NOMO-1 treated with dmso at 0.1 percent for 144 hours (cell line): Measurements from ENCODE around the gene TAS2R39.

Experiments used
- DNase-seq: peaks from one replicate; lab custom pipeline; 2025; ENCODE audit not compliant: unreplicated experiment; lab: John Stamatoyannopoulos, UW

TAS2R39 gene

DNA sequence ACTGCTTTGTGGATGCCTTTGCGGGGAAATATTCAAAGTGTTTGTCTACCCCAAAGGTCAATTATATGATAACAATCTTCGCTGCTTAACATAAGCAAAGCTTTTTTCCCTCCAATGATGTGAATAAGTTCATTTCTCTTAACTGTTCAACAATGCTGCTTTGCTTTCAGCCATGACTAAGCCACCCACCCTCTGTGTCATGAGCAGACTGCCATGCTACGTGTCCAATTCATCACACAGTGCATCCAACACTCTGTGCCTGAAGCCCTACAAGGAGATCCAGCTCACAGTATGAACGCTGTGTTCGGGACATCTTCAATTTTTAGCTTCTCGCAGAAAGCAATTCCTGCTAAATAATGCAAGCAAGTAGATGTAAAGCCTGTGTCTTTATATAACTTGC is 32.9 kb downstream of the TAS2R39 start:
- no peak for DNase-seq

DNA sequence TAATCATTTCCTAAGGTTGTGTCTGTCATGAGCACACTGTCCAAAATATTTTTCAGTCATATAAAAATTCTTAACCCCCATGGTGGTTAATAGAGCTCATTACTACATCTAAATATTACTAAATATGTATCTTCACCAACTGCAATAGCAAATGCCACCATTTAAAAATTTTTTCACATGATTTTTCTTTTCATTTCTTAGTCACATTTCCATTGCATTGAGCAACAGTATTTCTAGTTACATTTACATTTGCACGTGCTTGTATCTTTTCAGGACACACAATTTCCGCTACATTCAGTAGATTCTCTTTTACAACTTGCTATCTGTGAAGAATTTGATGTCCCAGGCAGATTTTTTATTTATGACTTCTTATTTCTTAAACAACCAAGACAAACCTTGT is 33.5 kb downstream of the TAS2R39 start:
- no peak for DNase-seq

DNA sequence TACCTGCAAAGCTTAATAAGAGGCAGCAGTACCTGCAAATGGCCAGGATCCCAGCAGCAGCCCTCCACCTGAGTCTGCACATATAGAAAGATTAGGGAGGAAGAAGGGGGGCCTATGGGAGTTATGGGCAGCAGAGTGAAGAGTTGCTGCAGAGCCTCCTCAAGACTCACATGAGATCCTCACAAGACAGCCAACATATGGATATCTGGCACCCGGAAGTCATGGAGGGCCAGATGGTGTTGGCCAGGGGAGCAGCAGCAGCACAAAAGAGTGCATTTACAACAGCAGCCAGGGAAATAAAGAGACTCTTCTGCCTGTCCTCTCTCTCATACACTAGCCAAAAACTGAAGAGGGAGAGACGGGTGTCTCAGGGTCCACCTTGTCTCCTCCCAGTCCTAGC is 34.6 kb downstream of the TAS2R39 start:
- DNase-seq = no peak

- no peak for DNase-seq
Measured at GRCh38 chr7:143221286-143221685, 38.1 kb downstream of the TAS2R39 start.

GRCh38 chr7:143221737-143222136 is 38.5 kb downstream of the TAS2R39 start, which contains the start of gene TAS2R40:
Gene TAS2R40, plus strand, starts transcription at chr7:143222037. Its CDS starts 42 bp downstream, at chr7:143222079.
- DNase-seq = no peak

GRCh38 chr7:143222782-143223181 is 39.6 kb downstream of the TAS2R39 start:
- peak; percentile 58 for DNase-seq

GRCh38 chr7:143223784-143224183 is 40.6 kb downstream of the TAS2R39 start:
- no peak for DNase-seq

GRCh38 chr7:143225047-143225446 is 41.8 kb downstream of the TAS2R39 start:
- DNase-seq = no peak

DNA sequence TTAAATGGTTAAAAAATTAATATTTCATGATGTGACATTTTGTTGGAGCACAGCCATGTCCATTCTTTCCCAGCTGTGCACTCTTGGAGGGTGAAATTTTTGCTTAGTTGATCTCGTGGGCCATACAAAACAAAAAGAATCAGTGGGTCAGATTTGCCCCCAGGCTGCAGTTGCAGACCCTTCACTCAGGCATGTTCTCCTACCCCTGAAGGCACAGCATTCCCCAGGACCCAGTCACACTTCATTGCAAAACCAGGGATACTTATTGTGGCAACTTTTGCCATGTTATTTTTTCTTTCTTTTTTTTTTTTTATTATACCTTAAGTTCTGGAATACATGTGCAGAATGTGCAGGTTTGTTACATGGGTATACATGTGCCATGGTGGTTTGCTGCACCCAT is 44.6 kb downstream of the TAS2R39 start:
- DNase-seq = no peak

DNA sequence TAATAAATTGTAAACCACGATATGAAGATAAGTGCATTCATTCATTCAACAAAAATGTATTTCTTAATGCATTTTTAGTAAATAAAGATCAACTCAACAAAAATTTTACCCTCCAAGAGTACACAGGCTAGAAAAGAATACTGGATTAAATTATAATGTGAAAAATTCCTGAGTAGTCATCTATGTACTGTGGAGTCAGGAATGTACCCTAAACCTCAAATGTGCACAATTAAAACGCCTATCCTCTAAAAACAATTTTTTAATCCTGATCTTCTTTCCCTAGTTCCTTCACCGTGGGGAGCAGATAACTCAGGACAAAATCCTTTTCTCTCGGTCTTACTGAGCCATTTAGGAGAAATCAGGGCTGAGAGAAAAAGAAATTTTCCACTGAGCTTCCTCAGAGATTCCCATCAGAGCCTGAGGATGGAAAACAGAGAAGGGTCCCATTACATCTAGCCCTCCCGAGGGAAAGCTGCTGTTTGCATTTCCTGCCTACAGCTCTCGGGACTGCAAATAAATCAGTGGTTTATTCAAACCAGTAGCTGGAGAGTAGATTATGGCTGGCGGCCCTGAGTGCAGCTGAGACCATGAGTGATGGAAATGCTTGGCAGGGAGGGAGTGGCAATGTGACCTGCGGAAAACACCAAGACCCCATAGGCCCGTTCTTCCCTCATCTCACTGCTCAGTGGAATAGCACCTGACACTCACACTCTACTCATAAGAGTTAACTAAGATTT is 46.0 kb downstream of the TAS2R39 start:
- DNase-seq = no peak

DNA sequence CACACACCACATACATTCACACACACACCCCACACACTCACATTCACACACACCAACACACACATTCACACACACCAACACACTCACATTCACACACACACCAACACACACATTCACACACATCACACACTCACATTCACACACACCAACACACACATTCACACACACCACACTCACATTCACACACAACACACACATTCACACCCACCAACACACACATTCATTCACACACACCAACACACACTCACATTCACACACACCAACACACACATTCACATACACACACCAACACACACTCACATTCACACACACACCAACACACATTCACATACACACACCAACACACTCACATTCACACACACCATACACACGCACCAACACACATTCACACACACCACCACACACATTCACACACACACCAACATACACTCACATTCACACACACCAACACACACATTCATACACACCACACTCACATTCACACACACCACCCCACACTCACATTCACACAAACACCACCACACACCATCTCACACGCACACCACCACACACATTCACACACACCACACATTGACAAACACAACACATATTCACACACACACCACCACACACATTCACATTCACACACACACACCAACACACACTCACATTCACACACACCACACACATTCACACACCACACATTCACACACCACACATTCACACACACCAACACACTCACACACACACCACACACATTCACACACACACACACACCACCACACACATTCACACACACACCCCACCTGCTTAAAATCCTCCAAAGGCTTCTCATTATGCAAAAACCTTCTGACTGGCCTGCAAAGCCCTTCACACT is 47.6 kb downstream of the TAS2R39 start:
- no peak for DNase-seq
